OCI-LY7 (cell line): Measurements from ENCODE around the gene APOA4. TPM values are rescaled to one million over a fixed set of nuclear protein-coding genes. Genes with fewer than 3 reads are reported as not detected.

ENCODE experiments used
- BruUV-seq: library from RNA; stranded (reverse); fragments of 400-500 nt; replicated peaks from 2 replicates; lab custom pipeline; 2021; lab: Mats Ljungman, UMichigan
- CTCF ChIA-PET: fragments of 300-600 bp; sonication (Branson Sonifier 250); formaldehyde crosslinking; loops from one replicate; lab custom pipeline; 2022; ENCODE audit warnings: antibody characterized with exemption; ENCODE audit not compliant: unreplicated experiment; lab: Charles Lee
- POLR2A ChIA-PET: fragments of 300-600 bp; sonication (Branson Sonifier 250); formaldehyde crosslinking; loops from one replicate; lab custom pipeline; 2022; ENCODE audit warnings: antibody characterized with exemption; lab: Charles Lee
- DNase-seq: peaks from one replicate; pipeline ENCODE4 v3.0.0-alpha.2; 2015; ENCODE audit warnings: low spot score
- H2AFZ ChIP-seq: fragments of 200-600 bp; sonication (generic), shearing (Covaris generic); 2 replicates; pipeline ENCODE4 v1.6.1; 2014; ENCODE audit warnings: mild to moderate bottlenecking, antibody characterized with exemption, low read length, moderate library complexity
- H3K27ac ChIP-seq: fragments of 200-600 bp; sonication (generic); 2 replicates; pipeline ENCODE4 v1.5.1; 2014; ENCODE audit warnings: mixed run types, low read depth, mild to moderate bottlenecking, moderate library complexity, low read length, inconsistent platforms; ENCODE audit not compliant: poor library complexity, severe bottlenecking
- H3K36me3 ChIP-seq: fragments of 200-600 bp; sonication (generic); 2 replicates; pipeline ENCODE4 v1.6.1; 2014; ENCODE audit warnings: mild to moderate bottlenecking, antibody characterized with exemption, low read length, moderate library complexity, mixed read lengths; ENCODE audit not compliant: insufficient read depth
- H3K4me1 ChIP-seq: fragments of 200-600 bp; sonication (generic); 2 replicates; pipeline ENCODE4 v1.5.1; 2014; ENCODE audit warnings: mild to moderate bottlenecking, low read length; ENCODE audit not compliant: insufficient read depth, poor library complexity, severe bottlenecking
- H3K4me2 ChIP-seq: fragments of 200-600 bp; sonication (generic); 2 replicates; pipeline ENCODE4 v1.6.1; 2014; ENCODE audit warnings: mild to moderate bottlenecking, low read length
- H3K4me3 ChIP-seq: fragments of 200-600 bp; sonication (generic); 2 replicates; pipeline ENCODE4 v1.5.1; 2014; ENCODE audit warnings: mild to moderate bottlenecking, low read depth, low read length; ENCODE audit not compliant: poor library complexity, severe bottlenecking
- H3K79me2 ChIP-seq: fragments of 200-600 bp; sonication (generic); 2 replicates; pipeline ENCODE4 v1.6.1; 2016; ENCODE audit warnings: low read depth, mild to moderate bottlenecking, low read length, moderate library complexity, mixed read lengths; ENCODE audit not compliant: insufficient read depth
- H3K9me2 ChIP-seq: fragments of 200-600 bp; sonication (generic); 2 replicates; pipeline ENCODE4 v1.6.1; 2016; ENCODE audit warnings: mild to moderate bottlenecking, low read length, mixed read lengths; ENCODE audit not compliant: insufficient read depth
- H3K9me3 ChIP-seq: fragments of 200-600 bp; sonication (generic); 2 replicates; pipeline ENCODE4 v1.6.1; 2014; ENCODE audit warnings: mild to moderate bottlenecking, mixed run types, low read length, mixed read lengths
- H4K20me1 ChIP-seq: fragments of 200-600 bp; sonication (generic); 2 replicates; pipeline ENCODE4 v1.6.1; 2014; ENCODE audit warnings: mild to moderate bottlenecking, antibody characterized with exemption, low read length, moderate library complexity, mixed read lengths; ENCODE audit not compliant: insufficient read depth
- EZH2phosphoT487 ChIP-seq: fragments of 200-600 bp; sonication (generic); IDR thresholded peaks from 2 replicates; pipeline ENCODE4 v1.6.1; 2018; ENCODE audit warnings: low read depth, borderline replicate concordance, mild to moderate bottlenecking, mixed run types, antibody characterized with exemption, low read length, moderate library complexity, mixed read lengths
- intact Hi-C: fragments of 100-400 bp; cut with micrococcal nuclease; formaldehyde crosslinking; loops from one replicate; pipeline ENCODE4 v1.10.0; 2022; ENCODE audit not compliant: unreplicated experiment
- total RNA-seq, 2 experiments: library from RNA; depleted of rRNA in 1 of 2; stranded (reverse); fragments of >200 nt in 1 of 2; shearing (Covaris generic) in 1 of 2; gene quantifications; 2 replicates each; pipeline ENCODE4 v1.2.3, GENCODE V29; 2014 to 2022
- TF ChIP-seq, protein P1 (sequence below): fragments of 200-600 bp; sonication (generic); conservative IDR thresholded peaks from 2 replicates; pipeline ENCODE4 v1.5.1; 2014; ENCODE audit warnings: mild to moderate bottlenecking, antibody characterized with exemption, low read length, moderate library complexity, mixed read lengths

APOA4 gene
- total RNA-seq, 2 experiments from 2014 or later: not detected

DNA sequence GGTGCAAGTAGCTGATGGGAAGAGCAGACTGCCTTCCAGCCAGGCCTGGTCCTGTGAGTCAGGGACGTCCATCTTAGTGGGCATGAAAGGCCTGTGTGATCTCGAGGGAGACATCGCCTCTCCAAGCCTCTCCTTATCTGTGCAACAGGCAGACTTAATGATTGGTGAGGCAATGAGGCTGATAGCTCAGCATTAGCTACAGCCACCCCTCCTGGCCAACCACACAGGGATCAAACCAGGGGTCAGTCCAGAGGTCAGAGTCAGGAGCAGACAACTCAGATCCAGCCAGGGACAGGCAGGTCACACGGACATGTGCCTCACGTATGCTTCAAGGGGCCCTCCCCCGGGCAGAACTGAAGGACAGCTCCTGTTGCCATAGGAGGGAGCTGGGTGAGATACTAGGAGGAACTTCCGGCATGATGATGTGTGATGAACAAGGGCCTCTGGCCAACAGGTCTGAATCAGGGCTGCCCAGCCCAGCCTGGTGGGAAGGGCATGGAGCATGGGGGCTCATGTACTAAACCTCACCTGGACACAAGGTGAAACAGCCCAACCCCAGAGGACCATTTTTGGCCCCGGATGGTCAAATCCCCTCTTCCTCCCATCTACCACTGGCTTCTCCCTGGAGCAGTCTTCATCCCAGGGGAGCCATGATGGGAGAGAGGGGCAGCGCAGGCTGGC is 3.8 kb upstream of the APOA4 start:
- no peak for DNase-seq
- H3K4me2 ChIP-seq: no peak overlapping the region
- no peaks in the 10 kb centered on the region for H3K4me1 ChIP-seq
- intact Hi-C loops: no loop called here
- no peaks in the 10 kb centered on the region for H3K36me3 ChIP-seq
- H2AFZ ChIP-seq: no peak overlapping the region
- no peaks in the 10 kb centered on the region for H3K79me2 ChIP-seq
- H3K4me3 ChIP-seq: no peak overlapping the region
- H3K9me2 ChIP-seq: no peaks in the 10 kb centered on the region
- BruUV-seq: no TSS peak
- POLR2A ChIA-PET: interaction anchor here (0.8 kb wide), 1 partner anchor 33 kb away, joined by 4 read pairs; no protein-coding TSS in a partner anchor
- CTCF ChIA-PET: interaction anchor here (0.6 kb wide), 1 partner anchor 403 kb away, joined by 3 read pairs; no protein-coding TSS in a partner anchor
- no peaks in the 10 kb centered on the region for H3K9me3 ChIP-seq
- no peaks in the 10 kb centered on the region for H4K20me1 ChIP-seq
- TF ChIP-seq, protein P1, sequence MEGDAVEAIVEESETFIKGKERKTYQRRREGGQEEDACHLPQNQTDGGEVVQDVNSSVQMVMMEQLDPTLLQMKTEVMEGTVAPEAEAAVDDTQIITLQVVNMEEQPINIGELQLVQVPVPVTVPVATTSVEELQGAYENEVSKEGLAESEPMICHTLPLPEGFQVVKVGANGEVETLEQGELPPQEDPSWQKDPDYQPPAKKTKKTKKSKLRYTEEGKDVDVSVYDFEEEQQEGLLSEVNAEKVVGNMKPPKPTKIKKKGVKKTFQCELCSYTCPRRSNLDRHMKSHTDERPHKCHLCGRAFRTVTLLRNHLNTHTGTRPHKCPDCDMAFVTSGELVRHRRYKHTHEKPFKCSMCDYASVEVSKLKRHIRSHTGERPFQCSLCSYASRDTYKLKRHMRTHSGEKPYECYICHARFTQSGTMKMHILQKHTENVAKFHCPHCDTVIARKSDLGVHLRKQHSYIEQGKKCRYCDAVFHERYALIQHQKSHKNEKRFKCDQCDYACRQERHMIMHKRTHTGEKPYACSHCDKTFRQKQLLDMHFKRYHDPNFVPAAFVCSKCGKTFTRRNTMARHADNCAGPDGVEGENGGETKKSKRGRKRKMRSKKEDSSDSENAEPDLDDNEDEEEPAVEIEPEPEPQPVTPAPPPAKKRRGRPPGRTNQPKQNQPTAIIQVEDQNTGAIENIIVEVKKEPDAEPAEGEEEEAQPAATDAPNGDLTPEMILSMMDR: no peak
- no peak for TF ChIP-seq EZH2phosphoT487
- no peak overlapping the region for H3K27ac ChIP-seq

DNA sequence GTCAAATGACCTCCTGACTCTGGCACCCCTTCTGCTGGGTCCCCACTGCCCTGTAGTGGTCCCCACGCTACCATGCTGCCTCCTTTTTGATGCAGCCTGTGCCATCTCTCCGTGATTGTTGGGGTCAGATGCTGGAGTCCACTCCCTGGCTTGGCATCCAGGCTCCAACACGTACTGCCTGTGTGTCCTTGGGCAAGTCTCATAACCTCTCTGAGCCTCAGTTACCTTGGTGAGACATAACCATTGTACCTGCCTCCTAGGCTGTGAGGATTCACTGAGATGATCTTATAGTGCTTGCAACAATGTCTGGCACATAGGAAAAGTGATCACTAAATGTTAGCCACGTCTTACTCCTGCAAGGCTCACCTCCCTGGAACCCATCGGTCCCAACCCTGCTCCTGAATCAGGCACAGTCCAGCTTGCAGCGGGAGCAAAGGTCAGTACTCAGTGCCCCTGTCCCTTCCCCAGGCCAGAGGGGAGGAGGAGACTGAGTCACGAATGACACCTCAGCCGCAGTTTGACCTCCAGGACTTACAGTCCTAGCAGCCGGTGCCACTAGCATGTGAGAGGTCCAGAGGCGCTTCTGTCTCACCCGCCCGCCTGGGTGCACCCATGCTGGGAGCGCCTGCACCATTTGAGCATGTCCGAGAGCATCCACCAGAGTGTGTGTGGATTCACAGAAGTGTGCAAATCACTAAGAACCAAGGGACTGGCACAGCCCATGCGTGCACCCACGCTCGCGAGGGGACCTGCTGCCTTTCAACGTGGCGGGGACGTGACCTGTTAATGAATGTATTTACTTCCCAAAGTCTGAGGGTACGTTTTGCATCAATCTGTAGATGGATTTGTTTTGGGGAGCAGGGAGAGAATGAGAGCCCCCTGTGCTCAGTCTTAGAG is 3.0 kb upstream of the APOA4 start:
- Histone ChIP-seq H2AFZ (no peak overlapping the region), H3K4me3 (no peak overlapping the region), H3K9me3 (no peaks in the 10 kb centered on the region), H3K4me1 (no peaks in the 10 kb centered on the region), H3K9me2 (no peaks in the 10 kb centered on the region), H3K27ac (no peak overlapping the region), H3K4me2 (no peak overlapping the region), H3K79me2 (no peaks in the 10 kb centered on the region), H3K36me3 (no peaks in the 10 kb centered on the region), H4K20me1 (no peaks in the 10 kb centered on the region)
- no peak for TF ChIP-seq EZH2phosphoT487
- TF ChIP-seq, protein P1: no peak
- ChIA-PET CTCF (no interaction called here), POLR2A (interaction anchor here (0.8 kb wide), 1 partner anchor 32 kb away, joined by 4 read pairs; no protein-coding TSS in a partner anchor)
- no TSS peak for BruUV-seq
- DNase-seq: no peak
- intact Hi-C loops: no loop called here
